Activated gamma-delta T cell treated with Interleukin-2 at 50 U/mL for 16 hours (primary cell): ENCODE results near the gene BCL7A.
A peak's percentile ranks its signal among the peaks of the same experiment; 100 is the strongest.

Experiments used
- DNase-seq: peaks from one replicate; pipeline ENCODE4 v3.0.0-alpha.2; 2020

BCL7A gene

GRCh38 chr12:122080149-122081082 lies 58.7 kb downstream of the BCL7A start:
- DNase-seq, result no peak

- DNase-seq, result no peak
These were observed 59.5 kb downstream of the BCL7A start for GRCh38 chr12:122081083-122081696.

- DNase-seq, result peak; percentile 43
These were observed 60.1 kb downstream of the BCL7A start for GRCh38 chr12:122081697-122082221.

- no peak for DNase-seq
These were observed 61.1 kb downstream of the BCL7A start for GRCh38 chr12:122082621-122083356.

- DNase-seq, result no peak
These were observed 63.2 kb downstream of the BCL7A start for GRCh38 chr12:122084857-122085405.

GRCh38 chr12:122085591-122085990 lies 63.9 kb downstream of the BCL7A start:
- no peak for DNase-seq

GRCh38 chr12:122086116-122086515 lies 64.4 kb downstream of the BCL7A start:
- peak; percentile 38 for DNase-seq

- DNase-seq, result no peak
These were observed 65.1 kb downstream of the BCL7A start for GRCh38 chr12:122086641-122087285.

GRCh38 chr12:122087431-122088178 lies 65.9 kb downstream of the BCL7A start:
- no peak for DNase-seq

- DNase-seq, result no peak
These were observed 66.6 kb downstream of the BCL7A start for GRCh38 chr12:122088179-122088810.

- DNase-seq, result no peak
These were observed 67.4 kb downstream of the BCL7A start for GRCh38 chr12:122089077-122089476.

GRCh38 chr12:122090759-122091515 lies 69.3 kb downstream of the BCL7A start:
- no peak for DNase-seq

- DNase-seq, result no peak
These were observed 71.6 kb downstream of the BCL7A start for GRCh38 chr12:122093098-122093883.

- DNase-seq, result no peak
These were observed 72.6 kb downstream of the BCL7A start for GRCh38 chr12:122094137-122094734.

- no peak for DNase-seq
These were observed 73.3 kb downstream of the BCL7A start for GRCh38 chr12:122094735-122095631.

- DNase-seq, result no peak
These were observed 74.3 kb downstream of the BCL7A start for GRCh38 chr12:122096014-122096413.

- DNase-seq, result no peak
These were observed 75.0 kb downstream of the BCL7A start for GRCh38 chr12:122096591-122097149.

- no peak for DNase-seq
These were observed 75.9 kb downstream of the BCL7A start for GRCh38 chr12:122097584-122097926.
